Stimulated activated CD8-positive, alpha-beta memory T cell treated with anti-CD3 and anti-CD28 coated beads, Interleukin-15, amount 100 ng/mL, for 1 hour (primary cell): Measurements from ENCODE around the gene NADK2.

Experiments used
- DNase-seq: peaks from one replicate; pipeline ENCODE4 v3.0.0-alpha.2; 2020; ENCODE audit warnings: low read depth

NADK2 gene

GRCh38 chr5:36162810-36163486 lies 78.8 kb downstream of the NADK2 start:
- DNase-seq = no peak

DNA sequence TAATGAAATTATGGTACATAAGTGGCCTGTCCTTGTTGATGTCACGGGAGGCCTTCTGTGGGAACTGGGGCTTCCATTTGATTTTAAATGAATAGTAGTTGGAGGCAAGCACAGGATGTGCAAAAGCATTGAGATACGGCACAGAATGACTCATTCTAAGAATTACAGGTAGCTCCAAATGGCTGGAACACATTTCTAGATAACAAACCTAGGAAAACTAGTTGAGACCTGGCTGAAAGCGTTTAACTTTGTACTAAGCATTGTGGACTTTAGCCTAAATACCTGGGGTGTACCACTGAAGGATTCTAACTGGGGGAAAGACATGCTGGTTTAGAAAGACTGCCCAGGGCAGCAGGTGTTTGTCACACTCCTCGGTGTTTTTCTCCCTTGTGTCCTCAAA lies 80.4 kb downstream of the NADK2 start:
- DNase-seq = no peak

- no peak for DNase-seq
Observed at GRCh38 chr5:36160617-36161016, 81.1 kb downstream of the NADK2 start.

GRCh38 chr5:36158144-36158543 lies 83.6 kb downstream of the NADK2 start:
- DNase-seq = no peak

GRCh38 chr5:36156619-36157018 lies 85.1 kb downstream of the NADK2 start:
- DNase-seq = no peak

DNA sequence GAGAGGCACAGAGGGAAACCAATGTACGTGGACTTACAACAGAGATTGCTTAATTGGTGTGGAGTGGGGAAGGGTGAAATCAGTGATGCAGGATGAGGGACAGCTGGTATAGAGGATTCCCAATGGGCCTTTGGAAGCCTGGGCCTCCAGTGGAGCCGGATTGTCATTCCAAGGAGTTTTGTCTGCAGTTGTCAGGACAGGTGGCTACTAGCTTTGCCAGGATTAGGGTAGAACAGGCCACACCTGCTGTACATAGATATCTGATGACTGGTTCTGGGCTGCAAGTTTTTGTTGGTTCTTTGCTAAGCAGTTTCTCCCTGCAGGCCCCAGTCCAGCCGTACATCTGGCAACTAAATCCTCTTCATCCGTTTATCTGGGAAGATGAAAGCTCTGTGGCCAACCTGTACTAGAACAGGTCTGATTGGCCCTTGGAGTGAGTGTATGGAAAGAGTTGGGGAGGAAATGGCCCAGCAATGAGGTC lies 85.6 kb downstream of the NADK2 start:
- DNase-seq = no peak

GRCh38 chr5:36155291-36155690 lies 86.4 kb downstream of the NADK2 start:
- no peak for DNase-seq

DNA sequence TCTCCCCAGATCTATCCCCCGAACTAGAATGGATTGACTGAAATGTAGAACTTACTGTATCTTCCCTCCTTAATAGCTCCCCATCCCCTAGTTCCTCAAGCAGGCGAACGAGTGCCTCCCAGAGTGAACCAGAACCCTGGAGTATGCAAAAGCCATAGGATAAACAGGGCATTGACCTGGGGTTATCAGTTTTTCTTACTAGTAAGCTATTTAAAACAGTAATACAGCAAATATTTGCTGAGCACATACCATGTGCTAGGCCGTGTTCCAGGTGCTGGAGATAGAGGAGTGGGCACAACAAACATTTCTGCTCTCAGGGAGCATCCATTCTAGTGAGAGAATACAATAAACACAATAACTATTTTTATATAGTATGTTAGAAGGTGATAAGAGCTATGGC lies 88.0 kb downstream of the NADK2 start:
- no peak for DNase-seq

GRCh38 chr5:36153298-36153677 lies 88.4 kb downstream of the NADK2 start:
- no peak for DNase-seq

- no peak for DNase-seq
Observed at GRCh38 chr5:36152324-36153297, 89.1 kb downstream of the NADK2 start.

GRCh38 chr5:36151434-36152323 lies 90.0 kb downstream of the NADK2 start, which contains the start of the genes LMBRD2 and SKP2:
Gene LMBRD2 (minus strand): TSS chr5:36151887. CDS start chr5:36143349, 8,538 bp downstream.
Gene SKP2 (plus strand): TSS chr5:36152111. CDS start chr5:36152263, 152 bp downstream.
- peak; percentile 96 for DNase-seq

DNA sequence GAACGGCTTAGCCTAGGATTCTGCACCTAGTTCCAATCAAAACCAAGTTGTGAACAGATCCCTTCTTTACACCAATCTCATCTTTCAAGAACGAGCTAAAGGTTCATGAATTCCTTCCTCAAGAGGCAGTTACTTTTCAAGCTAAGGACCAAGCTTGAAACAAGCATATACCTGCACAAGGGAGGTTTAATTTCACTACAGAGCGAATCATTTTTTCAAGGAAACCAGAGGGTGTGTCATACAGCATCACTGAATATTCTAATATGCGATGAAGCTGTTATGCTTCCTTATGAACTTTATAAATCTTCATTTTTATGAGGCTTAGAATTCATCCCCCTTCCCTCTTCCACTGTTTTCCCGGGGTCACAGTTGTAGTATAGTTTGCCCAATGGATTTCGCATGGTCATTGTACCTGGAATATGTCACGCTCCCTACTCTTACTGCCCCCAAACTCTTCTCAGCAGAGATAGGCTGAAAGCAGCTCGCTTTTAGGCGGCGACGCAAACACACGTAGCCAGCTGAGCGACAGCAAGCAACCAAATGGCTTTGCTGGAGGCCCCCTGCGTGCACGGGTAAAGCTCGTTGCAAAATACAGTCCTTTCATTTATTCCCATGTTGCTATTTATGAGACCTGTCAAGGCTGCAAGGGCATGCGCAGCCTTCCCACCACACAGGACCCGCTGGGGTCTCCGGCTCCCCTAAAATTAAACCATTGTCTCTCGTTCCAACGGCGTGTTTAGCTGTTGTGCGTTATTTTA lies 90.9 kb downstream of the NADK2 start:
- no peak for DNase-seq

- no peak for DNase-seq
Observed at GRCh38 chr5:36147681-36148080, 94.0 kb downstream of the NADK2 start.

DNA sequence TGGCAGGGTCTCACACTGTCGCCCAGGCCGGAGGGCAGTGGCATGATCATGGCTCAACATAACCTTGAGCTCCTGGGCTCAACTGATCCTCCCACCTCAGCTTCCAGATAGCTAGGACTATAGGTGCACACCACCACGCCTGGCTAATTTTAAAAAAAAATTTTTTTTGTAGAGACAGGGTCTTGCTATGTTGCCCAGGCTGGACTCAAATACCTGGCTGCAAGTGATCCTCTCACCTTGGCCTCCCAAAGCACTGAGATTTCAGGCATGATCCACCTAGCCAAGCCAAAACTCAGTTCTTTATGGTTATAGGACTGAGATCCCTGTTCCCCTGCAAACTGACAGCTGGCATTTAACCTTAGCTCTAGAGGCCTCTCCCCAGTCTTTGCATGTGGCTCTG lies 95.3 kb downstream of the NADK2 start:
- DNase-seq = no peak

GRCh38 chr5:36145311-36145710 lies 96.4 kb downstream of the NADK2 start:
- DNase-seq = no peak
